Tongue (tissue), 2 donors: ENCODE measurements around the gene FBXO11. TPM values are rescaled to one million over a fixed set of nuclear protein-coding genes. Genes with fewer than 3 reads are reported as not detected.

Source experiments
- small RNA-seq: library from RNA; depleted of rRNA; stranded (forward); fragments of <200 nt; gene quantifications from one replicate; pipeline ENCODE3, GENCODE V24; 2014; ENCODE audit warnings: low replicate concordance
- total RNA-seq: library from RNA; depleted of rRNA; stranded (reverse); fragments of >200 nt; gene quantifications from one replicate; pipeline ENCODE4 v1.2.3, GENCODE V29; 2014

The FBXO11 gene
- total RNA-seq, 1 donor from 2014 or later: 104 TPM

Small RNA genes lying within 50 kb of the gene (small RNA-seq; reads per million reads assigned to genes)
- gene RF00026: not detected
- not detected for gene RPL36AP15

Other genes with a start within 250 kb of the FBXO11 start
- 56.1 TPM for gene MSH6, start 123.4 kb downstream of the FBXO11 start, total RNA-seq